ENCODE results near the gene PGM3.

DNA sequence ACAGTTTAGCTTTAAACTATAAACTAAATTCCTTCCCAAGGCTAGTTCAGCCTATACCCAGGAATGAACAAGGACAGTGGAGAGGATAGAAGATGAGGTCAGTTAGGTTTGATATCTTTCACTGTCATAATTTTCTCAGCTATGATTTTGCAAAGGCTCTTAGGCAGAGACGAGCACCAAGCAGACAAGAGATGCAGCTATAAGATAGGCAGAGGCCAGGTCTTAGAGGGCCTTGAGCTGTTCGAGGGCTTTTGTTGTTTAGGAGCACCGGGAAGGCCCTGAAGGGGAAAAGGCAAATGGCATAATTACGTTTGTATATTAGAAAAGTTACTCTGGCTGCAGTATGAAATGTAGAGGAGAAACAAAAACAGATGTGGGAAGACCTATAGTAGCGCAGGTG is 65.8 kb downstream of the PGM3 start:
- no peak for TF ChIP-seq EZH2 (IDR thresholded peaks at IDR 0.05; ENCODE audit: borderline replicate concordance, low read depth, low read length, severe bottlenecking)
- TF ChIP-seq, protein P1, sequence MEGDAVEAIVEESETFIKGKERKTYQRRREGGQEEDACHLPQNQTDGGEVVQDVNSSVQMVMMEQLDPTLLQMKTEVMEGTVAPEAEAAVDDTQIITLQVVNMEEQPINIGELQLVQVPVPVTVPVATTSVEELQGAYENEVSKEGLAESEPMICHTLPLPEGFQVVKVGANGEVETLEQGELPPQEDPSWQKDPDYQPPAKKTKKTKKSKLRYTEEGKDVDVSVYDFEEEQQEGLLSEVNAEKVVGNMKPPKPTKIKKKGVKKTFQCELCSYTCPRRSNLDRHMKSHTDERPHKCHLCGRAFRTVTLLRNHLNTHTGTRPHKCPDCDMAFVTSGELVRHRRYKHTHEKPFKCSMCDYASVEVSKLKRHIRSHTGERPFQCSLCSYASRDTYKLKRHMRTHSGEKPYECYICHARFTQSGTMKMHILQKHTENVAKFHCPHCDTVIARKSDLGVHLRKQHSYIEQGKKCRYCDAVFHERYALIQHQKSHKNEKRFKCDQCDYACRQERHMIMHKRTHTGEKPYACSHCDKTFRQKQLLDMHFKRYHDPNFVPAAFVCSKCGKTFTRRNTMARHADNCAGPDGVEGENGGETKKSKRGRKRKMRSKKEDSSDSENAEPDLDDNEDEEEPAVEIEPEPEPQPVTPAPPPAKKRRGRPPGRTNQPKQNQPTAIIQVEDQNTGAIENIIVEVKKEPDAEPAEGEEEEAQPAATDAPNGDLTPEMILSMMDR (IDR thresholded peaks at IDR 0.05; ENCODE audit: borderline replicate concordance, extremely low read depth, low read length, poor library complexity, severe bottlenecking), result no peak

Data from DND-41 (cell line).